Hypothalamus (tissue), 51 donors: ENCODE results near the gene PZP.
A peak's percentile ranks its signal among the peaks of the same experiment; 100 is the strongest.

Experiments used
- DNase-seq, 51 donors: peaks; one replicate each; lab custom pipeline; 2025; lab: John Stamatoyannopoulos, UW

The PZP gene

DNA sequence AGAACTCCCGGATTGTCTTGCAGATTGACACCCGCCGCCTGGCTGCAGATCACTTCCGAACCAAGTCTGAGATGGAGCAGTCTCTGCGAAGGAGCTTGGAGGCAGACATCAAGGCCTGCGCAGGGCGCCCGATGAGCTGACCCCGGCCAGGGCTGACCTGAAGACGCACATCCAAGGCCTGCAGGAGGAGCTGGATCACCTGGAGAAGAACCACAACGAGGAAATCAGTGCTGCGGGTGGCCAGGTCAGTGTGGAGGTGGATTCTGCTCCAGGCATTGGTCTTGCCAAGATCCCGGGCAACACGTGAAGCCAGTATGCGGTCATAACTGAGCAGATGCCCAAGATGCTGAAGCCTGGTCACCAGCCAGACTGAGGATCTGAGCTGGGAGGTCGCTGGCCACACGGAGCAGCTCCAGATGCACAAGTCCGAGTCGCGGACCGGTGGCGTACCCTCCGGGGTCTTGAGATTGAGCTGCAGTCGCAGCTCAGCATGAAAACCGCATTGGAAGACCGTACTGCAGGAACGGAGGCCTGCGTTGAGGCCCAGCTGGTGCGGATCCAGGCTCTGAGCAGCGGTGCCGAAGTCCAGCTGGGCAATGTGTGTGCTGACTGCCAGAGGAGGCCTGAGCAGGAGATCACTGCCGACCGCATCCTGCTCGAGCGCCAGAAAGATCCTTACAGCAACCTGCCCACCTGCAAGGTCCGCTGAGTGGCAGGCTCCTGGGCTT lies 80.1 kb downstream of the PZP start:
- no peak for DNase-seq

DNA sequence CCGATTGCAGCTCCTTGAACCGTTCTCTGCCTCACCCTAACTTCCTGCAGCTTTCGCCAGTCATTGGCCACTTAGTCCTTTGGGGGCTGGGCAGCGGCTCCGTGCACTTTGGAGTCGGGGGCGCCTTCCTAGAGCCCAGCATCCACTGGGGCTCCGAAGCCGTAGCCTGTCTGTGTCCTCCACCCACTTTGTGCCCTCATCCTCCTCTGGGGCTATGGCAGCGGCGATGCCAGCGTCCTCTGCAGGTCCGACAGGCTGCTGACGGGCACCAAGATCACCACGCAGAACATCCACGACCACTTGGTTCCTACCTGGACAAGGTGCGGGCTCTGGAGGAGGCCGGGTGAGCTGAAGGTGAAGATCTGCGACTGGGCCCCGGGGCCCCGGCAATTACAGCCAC lies 80.7 kb downstream of the PZP start:
- DNase-seq: no peak

DNA sequence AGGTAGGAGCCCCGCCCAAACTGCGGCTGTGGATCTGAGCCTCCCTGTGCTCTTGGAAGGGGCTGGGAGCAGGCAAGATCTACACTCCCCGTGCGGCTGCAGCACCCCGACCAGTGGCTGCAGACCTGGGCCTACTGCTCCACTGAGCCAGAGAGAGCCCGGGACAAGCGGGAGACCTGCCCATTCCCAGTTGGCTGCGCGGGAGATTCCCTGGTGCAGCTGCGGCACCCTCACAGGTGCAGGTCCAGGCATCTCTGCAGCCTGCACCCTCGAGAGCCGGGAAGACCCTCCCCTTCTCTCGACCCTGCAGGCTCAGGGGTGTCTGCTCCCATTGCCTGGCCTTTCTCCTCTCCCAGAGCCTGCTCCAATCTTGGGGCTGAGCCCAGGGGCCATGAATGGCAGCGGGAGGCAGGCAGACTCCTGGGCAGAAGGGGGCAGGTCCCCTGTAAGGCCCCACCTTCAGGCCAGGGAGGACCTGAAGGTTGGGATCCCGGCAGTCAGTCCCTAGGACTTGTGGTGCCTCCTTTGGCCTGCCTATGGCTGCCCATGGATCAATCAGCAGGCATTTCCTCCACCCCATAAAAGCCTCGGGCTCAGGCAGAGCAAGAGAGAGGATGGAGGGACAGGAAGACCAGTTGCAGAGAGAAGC lies 83.7 kb downstream of the PZP start:
- peak in 1 of 51 donors; percentile 4 for DNase-seq

GRCh38 chr12:9123781-9124382 lies 84.3 kb downstream of the PZP start:
- DNase-seq: no peak

- DNase-seq: no peak
These were observed 86.0 kb downstream of the PZP start for GRCh38 chr12:9122091-9122609.

DNA sequence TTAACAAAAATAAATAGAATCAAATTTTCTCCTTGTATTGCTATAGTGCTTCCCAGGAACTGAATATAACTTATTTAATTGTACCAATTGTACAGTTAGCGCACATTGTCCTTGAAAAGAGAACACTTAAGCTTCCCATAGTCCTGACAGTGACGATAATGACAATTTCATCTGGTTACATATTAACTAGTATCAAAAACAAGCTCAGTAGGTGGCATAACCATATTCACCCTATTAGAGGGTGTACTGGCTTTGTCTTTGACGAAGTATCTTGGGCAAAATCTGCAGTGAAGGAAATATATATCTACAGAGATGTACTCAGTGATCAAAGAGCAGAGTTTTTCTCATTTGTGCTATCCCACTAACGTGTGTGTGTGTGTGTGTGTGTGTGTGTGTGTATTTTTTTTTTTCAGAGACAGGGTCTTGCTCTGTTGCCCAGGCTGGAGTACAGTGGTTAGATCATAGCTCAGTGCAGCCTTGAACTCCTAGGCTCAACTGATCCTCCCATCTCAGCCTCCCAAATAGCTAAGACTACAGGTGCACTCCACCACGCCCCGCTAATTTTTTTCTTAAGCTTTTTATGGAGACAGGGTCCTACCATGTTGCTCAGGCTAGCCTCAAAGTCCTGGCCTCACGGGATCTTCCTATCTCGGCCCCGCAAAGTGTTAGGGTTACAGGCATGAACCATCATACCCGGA lies 87.6 kb downstream of the PZP start:
- DNase-seq: no peak

GRCh38 chr12:9118158-9118557 lies 90.0 kb downstream of the PZP start:
- DNase-seq: peak in 11 of 51 donors; percentile 9 to 46 (median 28)

- peak in 1 of 51 donors; percentile 23 for DNase-seq
These were observed 92.2 kb downstream of the PZP start, which contains the start of gene A2M for GRCh38 chr12:9115731-9116559. Gene A2M, minus strand, starts transcription at chr12:9115919. Its CDS starts 70 bp downstream, at chr12:9115849.

DNA sequence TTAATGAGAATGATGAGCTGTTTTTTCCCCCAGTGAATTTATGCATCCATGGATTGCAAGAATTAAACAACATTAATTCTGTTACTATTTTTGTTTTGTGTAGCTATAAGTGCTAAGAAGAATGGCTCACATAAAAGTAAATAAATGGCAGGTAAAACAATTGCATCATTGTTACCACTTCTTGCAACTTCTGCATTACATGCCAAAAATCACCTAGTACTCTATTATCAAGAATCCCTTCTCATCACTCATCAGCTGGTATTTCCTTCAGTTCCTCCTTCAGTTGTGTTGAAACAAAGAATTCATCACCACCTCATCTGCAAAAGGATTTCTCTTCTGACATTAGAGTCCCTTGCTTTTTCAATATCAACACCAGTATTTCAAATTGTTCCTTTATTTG lies 93.2 kb downstream of the PZP start:
- DNase-seq: no peak

DNA sequence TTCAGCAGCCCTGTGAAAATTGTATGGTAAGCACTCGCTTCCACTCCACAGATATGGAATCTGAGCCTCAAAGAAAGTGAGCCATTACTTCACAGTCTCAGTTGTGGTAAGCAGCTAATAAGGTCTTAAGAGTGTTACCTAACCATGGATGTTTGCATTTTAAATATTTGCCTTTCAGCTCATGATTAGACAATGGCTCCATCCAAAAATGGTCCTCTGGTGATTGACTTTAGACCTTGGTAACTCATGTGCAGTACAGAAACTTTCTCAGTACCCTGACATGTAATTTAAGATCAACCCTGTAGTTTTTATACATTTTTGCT lies 94.2 kb downstream of the PZP start:
- no peak for DNase-seq

DNA sequence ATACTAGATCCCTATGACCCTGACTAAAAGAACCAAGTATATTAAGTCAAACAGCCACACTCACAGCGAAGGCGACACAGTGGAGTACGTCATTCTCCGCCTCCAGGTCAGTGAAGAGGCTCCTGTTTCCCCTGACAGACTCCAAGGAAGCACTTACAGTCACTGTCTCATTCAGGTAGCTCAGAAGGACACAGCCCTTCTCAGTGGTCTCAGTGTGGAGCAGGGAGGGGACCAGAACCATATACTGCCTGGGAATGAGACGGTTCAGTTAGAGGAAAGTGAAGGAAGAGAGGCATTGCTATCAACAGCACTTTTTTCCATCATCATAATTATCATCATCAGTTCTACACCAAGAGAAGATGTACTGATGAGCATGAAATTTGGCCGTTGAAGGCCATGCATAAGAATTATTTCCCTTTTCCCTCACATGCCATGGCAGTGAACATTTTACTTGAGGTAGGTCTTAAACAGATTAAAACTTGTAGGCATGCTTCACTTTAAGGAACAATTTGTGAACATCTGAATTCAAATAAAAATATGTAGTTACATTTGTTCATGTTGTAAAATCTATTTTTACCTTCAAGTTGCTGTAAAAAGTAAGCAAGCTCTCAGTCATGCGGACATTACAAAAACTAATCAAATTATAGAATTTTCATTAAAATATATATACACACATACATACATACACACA lies 94.8 kb downstream of the PZP start:
- no peak for DNase-seq

GRCh38 chr12:9112076-9112853 lies 95.9 kb downstream of the PZP start:
- DNase-seq: no peak

DNA sequence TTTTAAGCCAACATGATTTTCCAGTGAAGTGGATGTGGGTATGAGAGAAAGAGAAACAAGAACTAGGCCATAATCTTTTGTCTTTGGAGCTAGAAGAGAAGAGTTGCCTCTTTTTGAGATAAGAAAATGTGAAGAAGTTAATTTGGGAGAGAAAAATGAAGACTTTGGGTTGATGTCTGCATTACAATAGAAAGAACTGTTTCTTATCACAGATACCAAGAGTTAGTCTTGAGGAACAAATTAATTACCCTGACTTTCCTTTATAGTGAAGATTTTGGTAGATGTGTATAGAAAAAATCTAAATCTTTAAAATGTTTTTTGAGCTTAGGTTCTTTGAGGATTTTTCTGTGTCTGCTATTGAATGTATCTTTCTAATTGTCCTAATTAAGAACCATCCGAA lies 96.7 kb downstream of the PZP start:
- DNase-seq: no peak

DNA sequence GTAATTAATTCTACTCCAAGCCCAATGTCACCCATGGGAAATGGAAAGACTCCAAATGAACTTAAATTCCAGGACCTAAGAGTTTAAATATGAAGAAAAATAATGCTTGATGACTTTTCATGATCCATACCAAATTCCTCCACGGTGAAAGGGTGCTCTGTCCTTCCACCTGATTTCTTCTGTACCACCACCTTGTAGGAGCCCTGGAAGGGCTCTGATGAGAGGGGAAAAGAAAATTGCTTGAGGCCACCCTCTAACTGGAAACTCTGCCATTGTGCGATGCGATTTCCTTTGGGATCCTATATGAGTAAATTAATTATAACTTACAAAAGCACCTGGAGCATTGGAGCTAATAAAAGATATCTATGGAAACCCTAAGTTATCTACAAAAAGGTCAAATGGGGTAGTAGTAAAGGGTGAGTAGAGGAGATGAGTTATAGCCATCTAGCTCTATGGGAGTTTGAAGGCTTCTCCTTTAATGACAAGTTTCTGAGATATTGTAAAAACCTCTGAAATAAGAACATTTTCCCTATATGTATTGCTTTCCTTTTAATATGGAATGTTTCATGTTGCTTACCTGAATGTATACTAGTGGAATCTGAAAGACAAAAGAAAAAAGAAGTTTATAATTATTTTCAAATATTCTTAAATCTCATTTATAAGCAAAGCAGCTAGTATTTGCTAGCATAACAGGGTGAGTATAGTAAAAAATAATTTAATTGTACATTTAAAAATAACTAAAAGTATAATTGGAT lies 98.3 kb downstream of the PZP start:
- DNase-seq: no peak

GRCh38 chr12:9109213-9109522 lies 99.0 kb downstream of the PZP start:
- no peak for DNase-seq

DNA sequence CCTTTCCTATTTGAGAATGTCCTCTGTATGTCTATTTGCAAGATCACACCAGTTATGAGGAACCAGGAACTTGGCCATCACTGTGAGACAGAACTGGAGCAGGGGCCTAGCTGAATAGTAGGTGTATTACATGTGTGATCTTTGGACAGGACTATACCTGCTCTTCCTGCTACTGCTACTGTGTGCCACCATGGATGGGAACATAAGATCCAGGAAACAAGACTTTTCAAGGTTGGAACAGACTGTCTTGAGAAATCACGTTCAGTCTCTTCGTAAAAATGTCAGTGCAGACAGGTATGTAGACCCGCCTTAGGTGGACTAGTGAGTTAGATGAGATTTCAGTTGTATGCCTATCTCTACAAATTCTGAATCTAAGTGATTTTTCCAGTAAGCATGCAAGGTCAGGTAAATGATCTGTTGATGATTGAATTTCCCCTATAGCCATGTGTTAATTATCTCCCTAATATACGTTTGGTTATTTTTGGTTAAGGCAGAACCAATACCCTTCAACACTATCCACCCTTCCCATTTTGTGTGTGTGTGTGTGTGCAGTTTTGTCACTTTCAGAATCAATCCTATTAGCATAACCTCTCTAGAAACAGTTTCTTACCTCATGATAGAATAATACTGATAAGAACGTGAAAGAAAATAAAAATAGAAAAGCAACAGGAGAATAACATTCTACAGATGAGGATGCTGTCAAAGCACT lies 99.5 kb downstream of the PZP start:
- no peak for DNase-seq

DNA sequence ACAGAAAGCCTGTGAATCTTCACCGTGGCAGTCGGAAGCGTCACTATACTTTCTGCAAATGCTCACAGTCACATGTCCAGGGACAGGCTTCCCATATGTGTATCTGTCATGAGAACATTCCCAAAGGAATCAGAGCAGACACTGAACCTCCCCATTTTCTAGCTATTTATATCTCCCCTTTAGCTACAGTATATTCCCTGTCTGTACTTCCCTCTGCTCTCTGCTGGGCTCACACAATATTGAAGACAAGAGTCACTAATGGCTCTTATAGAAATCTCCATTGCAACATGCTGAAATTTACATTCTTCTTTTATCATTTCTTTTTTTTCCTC lies 100.7 kb downstream of the PZP start:
- DNase-seq: no peak
